HEK293T (cell line): ENCODE data around the gene AKIRIN2.

Experiments used
- ARNT ChIP-seq: fragments of 450-650 bp; IDR thresholded peaks from 2 replicates; pipeline ENCODE4 v1.6.1; 2017; ENCODE audit warnings: mild to moderate bottlenecking
- ELF4 ChIP-seq: fragments of 450-650 bp; IDR thresholded peaks from 2 replicates; pipeline ENCODE4 v1.6.1; 2017; ENCODE audit warnings: antibody characterized with exemption
- FOXA1 ChIP-seq: fragments of 450-650 bp; IDR thresholded peaks from 2 replicates; pipeline ENCODE4 v1.6.1; 2016; ENCODE audit warnings: mild to moderate bottlenecking
- HDGF ChIP-seq: fragments of 450-650 bp; IDR thresholded peaks from 2 replicates; pipeline ENCODE4 v1.6.1; 2017; ENCODE audit warnings: antibody characterized with exemption, borderline replicate concordance
- LEF1 ChIP-seq: fragments of 450-650 bp; IDR thresholded peaks from 2 replicates; pipeline ENCODE4 v1.6.1; 2017; ENCODE audit warnings: mild to moderate bottlenecking, borderline replicate concordance
- TARDBP ChIP-seq: fragments of 450-650 bp; IDR thresholded peaks from 2 replicates; pipeline ENCODE4 v1.6.1; 2016

DNA sequence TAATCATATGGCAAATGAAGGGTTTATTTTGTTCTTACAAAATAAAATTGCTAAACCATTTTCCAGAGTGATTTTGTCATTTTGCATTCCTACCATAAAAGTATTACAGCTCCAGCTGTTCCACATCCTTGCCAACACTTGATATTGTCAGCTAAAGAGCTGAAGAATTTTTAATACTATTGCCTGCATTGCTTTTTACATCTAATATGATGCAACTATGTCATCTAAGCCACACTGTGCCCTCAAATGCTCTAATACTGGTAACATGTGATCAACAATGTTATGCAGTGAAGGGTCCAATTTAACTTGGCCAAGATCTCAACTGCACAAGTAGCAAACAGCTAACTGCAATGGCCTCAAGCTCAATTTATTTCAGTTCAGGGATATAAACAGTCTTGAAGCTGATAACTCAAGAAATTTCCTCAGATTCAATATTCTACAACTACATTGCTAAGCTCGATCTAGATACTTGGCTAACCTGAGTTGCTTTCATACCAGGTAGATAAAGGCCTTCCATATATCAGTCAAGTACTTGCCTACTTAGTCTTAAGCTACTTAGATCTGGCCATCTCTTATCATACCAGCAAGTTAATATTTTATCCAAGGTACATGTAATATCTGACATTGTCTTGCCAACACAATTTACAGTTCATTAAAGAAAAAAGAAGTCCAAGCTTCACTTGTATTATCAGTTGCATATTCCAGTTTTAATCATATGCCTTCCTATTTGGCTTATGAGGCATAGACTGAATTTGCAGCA, 17.0 kb downstream of the AKIRIN2 start:
- no peak for TF ChIP-seq TARDBP
- TF ChIP-seq FOXA1 = no peak
- TF ChIP-seq ARNT = no peak
- no peak for TF ChIP-seq HDGF
- TF ChIP-seq LEF1 = no peak
- no peak for TF ChIP-seq ELF4
